Activated CD4-positive, alpha-beta memory T cell treated with anti-CD3 and anti-CD28 coated beads, Interleukin-2, amount 10 ng/mL, durations not matched to agents 7 days and 5 days (primary cell): ENCODE results near the gene TAOK1. TPM values are rescaled to one million over a fixed set of nuclear protein-coding genes. Genes with fewer than 3 reads are reported as not detected.
A peak's percentile ranks its signal among the peaks of the same experiment; 100 is the strongest.

ENCODE experiments used
- CTCF ChIA-PET: fragments of 350-600 bp; sonication (Branson Sonifier 250); formaldehyde crosslinking; loops from one replicate; lab custom pipeline; 2021; ENCODE audit warnings: antibody characterized with exemption, inconsistent platforms; lab: Charles Lee
- POLR2A ChIA-PET: fragments of 350-600 bp; sonication (Branson Sonifier 250); formaldehyde crosslinking; loops from one replicate; lab custom pipeline; 2021; ENCODE audit warnings: antibody characterized with exemption; lab: Charles Lee
- DNase-seq: peaks from one replicate; pipeline ENCODE4 v3.0.0-alpha.2; 2020
- H3K27ac Mint-ChIP-seq: one replicate; pipeline ENCODE4 v1.8.0; 2021; ENCODE audit warnings: mild to moderate bottlenecking, mixed read lengths
- H3K27me3 Mint-ChIP-seq: one replicate; pipeline ENCODE4 v1.8.0; 2021; ENCODE audit warnings: mixed read lengths
- H3K36me3 Mint-ChIP-seq: one replicate; pipeline ENCODE4 v1.8.0; 2021; ENCODE audit warnings: low read depth, mixed read lengths
- H3K4me1 Mint-ChIP-seq: one replicate; pipeline ENCODE4 v1.8.0; 2021; ENCODE audit warnings: mixed read lengths
- H3K4me3 Mint-ChIP-seq: one replicate; pipeline ENCODE4 v1.8.0; 2021; ENCODE audit warnings: mild to moderate bottlenecking, mixed read lengths
- H3K9me3 Mint-ChIP-seq: one replicate; pipeline ENCODE4 v1.8.0; 2021; ENCODE audit warnings: mixed read lengths
- total RNA-seq, 2 experiments: library from RNA; stranded (reverse); gene quantifications; one replicate each; pipeline ENCODE4 v1.2.3, GENCODE V29; 2021

Gene TAOK1
- total RNA-seq, 2 experiments from 2014 or later, result 50.0 to 51.0 TPM

GRCh38 chr17:29386760-29387159 is 3.4 kb upstream of the TAOK1 start:
- Mint-ChIP-seq H3K36me3 (peaks cover 11% of the 10 kb centered on the region), H3K4me3 (no peak overlapping the region), H3K27me3 (no peaks in the 10 kb centered on the region), H3K4me1 (peaks cover 16% of the 10 kb centered on the region), H3K9me3 (no peaks in the 10 kb centered on the region), H3K27ac (no peak overlapping the region)
- no peak for DNase-seq
- CTCF ChIA-PET, result interaction anchor here (7.3 kb wide), 1 partner anchor 16 kb away, joined by 47 read pairs; no protein-coding TSS in a partner anchor
- POLR2A ChIA-PET, result no interaction called here

DNA sequence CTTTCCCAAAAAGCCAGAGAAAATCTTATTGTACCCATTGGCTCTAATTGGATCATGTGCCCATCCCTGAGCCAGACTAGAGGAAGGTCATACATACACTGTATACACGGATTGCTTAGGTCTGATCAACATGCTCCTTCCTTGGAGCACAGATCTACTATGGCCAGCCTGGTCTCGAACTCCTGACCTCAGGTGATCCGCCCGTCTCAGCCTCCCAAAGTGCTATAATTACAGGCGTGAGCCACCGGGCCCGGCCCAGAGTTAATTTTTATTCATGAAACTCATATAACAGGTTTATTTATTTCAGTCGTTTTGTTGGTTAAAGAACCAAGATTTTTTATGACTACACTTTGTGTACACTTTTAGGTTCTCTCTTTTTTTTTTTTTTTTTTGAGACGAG is 1.2 kb upstream of the TAOK1 start:
- H3K4me3 Mint-ChIP-seq, result peak overlapping the region; percentile 51
- CTCF ChIA-PET, result interaction anchor here (2.6 kb wide), 1 partner anchor 19 kb away, joined by 10 read pairs; no protein-coding TSS in a partner anchor

GRCh38 chr17:29390851-29391631 is 878 bp downstream of the TAOK1 start:
- H3K27me3 Mint-ChIP-seq, result no peaks in the 10 kb centered on the region
- peak; percentile 18 for DNase-seq
- H3K9me3 Mint-ChIP-seq, result no peaks in the 10 kb centered on the region
- ChIA-PET POLR2A (interaction anchor here (0.5 to 1.7 kb wide), 11 partner anchors 8 to 439 kb away, joined by 3 to 12 read pairs (median 5); partner anchors contain the start of genes ABHD15, NUFIP2 and PHF12), CTCF (interaction anchor here (2.6 kb wide), 1 partner anchor 21 kb away, joined by 10 read pairs; no protein-coding TSS in a partner anchor)
- H3K4me3 Mint-ChIP-seq, result peak overlapping the region; percentile 97
- H3K4me1 Mint-ChIP-seq, result peaks cover 41% of the 10 kb centered on the region
- peaks cover 31% of the 10 kb centered on the region for H3K36me3 Mint-ChIP-seq
- H3K27ac Mint-ChIP-seq, result peak overlapping the region; percentile 87

More for the DNA sequence above, 1.2 kb upstream of the TAOK1 start:
- H3K36me3 Mint-ChIP-seq, result peaks cover 20% of the 10 kb centered on the region
- DNase-seq, result no peak
- H3K4me1 Mint-ChIP-seq, result peaks cover 35% of the 10 kb centered on the region
- no peak overlapping the region for H3K27ac Mint-ChIP-seq
- H3K9me3 Mint-ChIP-seq, result no peaks in the 10 kb centered on the region
- POLR2A ChIA-PET, result no interaction called here
- no peaks in the 10 kb centered on the region for H3K27me3 Mint-ChIP-seq

- no peaks in the 10 kb centered on the region for H3K9me3 Mint-ChIP-seq
- H3K4me3 Mint-ChIP-seq, result no peak overlapping the region
- H3K27me3 Mint-ChIP-seq, result no peaks in the 10 kb centered on the region
- peaks cover 37% of the 10 kb centered on the region for H3K36me3 Mint-ChIP-seq
- ChIA-PET CTCF (interaction anchor here (1.2 kb wide), 1 partner anchor 22 kb away, joined by 3 read pairs; no protein-coding TSS in a partner anchor), POLR2A (no interaction called here)
- H3K4me1 Mint-ChIP-seq, result peaks cover 40% of the 10 kb centered on the region
- DNase-seq, result no peak
- no peak overlapping the region for H3K27ac Mint-ChIP-seq
Observed at GRCh38 chr17:29393436-29393835, 3.3 kb downstream of the TAOK1 start.

DNA sequence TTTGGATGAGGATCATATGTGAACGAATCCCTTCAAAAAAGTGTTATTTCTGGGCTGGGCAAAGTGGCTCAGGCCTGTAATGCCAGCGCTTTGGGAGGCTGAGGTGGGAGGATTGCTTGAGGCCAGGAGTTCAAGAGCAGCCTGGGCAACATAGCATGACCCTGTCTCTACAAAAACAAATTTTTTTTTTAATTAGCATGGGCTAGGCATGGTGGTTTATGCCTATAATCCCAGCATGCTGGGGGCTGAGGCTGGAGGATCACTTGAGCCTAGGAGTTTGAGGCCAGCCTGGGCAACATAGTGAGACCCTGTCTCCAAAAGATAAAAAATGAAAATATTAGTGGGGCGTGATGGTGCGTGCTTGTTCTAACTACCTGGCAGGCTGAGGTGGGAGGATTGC is 4.6 kb downstream of the TAOK1 start:
- no peaks in the 10 kb centered on the region for H3K9me3 Mint-ChIP-seq
- no peaks in the 10 kb centered on the region for H3K27me3 Mint-ChIP-seq
- H3K4me1 Mint-ChIP-seq, result peaks cover 34% of the 10 kb centered on the region
- H3K4me3 Mint-ChIP-seq, result no peak overlapping the region
- peaks cover 46% of the 10 kb centered on the region for H3K36me3 Mint-ChIP-seq
- ChIA-PET POLR2A (no interaction called here), CTCF (no interaction called here)
- no peak for DNase-seq
- no peak overlapping the region for H3K27ac Mint-ChIP-seq

DNA sequence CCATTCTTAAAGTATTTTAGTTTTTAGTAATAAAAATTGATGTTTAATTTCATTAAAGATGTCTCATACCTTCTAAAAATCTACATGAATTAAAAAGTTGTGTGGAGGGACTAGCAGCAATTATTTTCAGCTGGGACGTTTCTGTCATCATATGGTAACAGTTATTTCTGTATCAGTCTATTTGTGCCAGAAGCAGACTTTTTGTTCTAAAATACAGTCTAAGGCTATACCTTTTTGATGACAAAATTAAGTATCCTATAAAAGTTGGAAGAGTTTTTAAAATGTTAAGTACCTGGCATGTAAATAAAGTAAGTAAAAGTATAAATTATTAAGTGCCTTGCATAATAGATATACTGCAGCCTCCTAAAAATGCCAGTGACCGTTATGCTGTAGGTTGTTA is 5.9 kb downstream of the TAOK1 start:
- POLR2A ChIA-PET, result no interaction called here
- H3K36me3 Mint-ChIP-seq, result peaks cover 51% of the 10 kb centered on the region

GRCh38 chr17:29399634-29400033 is 9.5 kb downstream of the TAOK1 start:
- Mint-ChIP-seq H3K27me3 (no peaks in the 10 kb centered on the region), H3K27ac (no peak overlapping the region), H3K4me3 (no peak overlapping the region), H3K36me3 (peaks cover 48% of the 10 kb centered on the region), H3K9me3 (no peaks in the 10 kb centered on the region), H3K4me1 (peaks cover 11% of the 10 kb centered on the region)
- ChIA-PET POLR2A (no interaction called here), CTCF (interaction anchor here (1.0 kb wide), 1 partner anchor 218 kb away, joined by 3 read pairs; no protein-coding TSS in a partner anchor)
- no peak for DNase-seq

More for the DNA sequence above, 5.9 kb downstream of the TAOK1 start:
- Mint-ChIP-seq H3K4me1 (peaks cover 34% of the 10 kb centered on the region), H3K27me3 (no peaks in the 10 kb centered on the region), H3K4me3 (no peak overlapping the region), H3K9me3 (no peaks in the 10 kb centered on the region), H3K27ac (no peak overlapping the region)
- CTCF ChIA-PET, result interaction anchor here (1.0 kb wide), 1 partner anchor 26 kb away, joined by 3 read pairs; no protein-coding TSS in a partner anchor
- no peak for DNase-seq

DNA sequence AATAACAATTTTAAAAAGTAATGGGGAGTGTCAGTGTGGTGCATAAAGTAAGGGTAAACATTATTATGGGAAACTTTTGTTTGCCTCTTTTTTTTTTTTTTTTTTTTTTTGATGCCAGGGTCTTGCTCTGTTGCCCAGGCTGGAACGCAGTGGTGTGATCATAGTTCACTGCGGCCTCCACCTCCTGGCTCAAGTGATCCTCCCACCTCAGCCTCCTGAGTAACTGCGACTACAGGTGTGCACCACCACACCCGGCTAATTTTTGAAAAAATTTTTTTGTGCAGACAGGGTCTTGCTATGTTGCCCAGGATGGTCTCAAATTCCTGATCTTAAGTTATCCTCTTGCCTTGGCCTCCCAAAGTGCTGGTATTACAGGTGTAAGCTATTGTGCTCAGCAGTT is 10.7 kb downstream of the TAOK1 start:
- H3K4me3 Mint-ChIP-seq, result no peak overlapping the region
- H3K27ac Mint-ChIP-seq, result no peak overlapping the region
- POLR2A ChIA-PET, result no interaction called here
- H3K4me1 Mint-ChIP-seq, result peaks cover 9% of the 10 kb centered on the region
- DNase-seq, result no peak
- peaks cover 42% of the 10 kb centered on the region for H3K36me3 Mint-ChIP-seq
- CTCF ChIA-PET, result no interaction called here
- no peaks in the 10 kb centered on the region for H3K27me3 Mint-ChIP-seq
- no peaks in the 10 kb centered on the region for H3K9me3 Mint-ChIP-seq

DNA sequence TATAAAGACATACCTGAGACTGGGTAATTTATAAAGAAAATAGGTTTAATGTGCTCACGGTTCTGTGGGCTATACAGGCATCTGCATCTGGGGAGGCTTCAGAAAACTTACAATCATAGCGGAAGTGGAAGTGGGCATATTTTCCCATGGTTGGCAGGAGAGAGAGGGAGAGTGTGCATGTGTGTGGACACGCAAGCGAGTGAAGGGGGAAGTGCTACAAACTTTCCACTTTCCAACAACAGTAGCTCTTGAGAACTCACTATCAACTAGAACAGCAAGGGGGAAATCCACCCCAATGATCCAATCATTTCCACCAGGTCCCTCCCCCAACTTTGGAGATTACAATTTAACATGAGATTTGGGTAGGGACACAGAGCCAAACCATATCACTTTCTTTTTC is 11.1 kb downstream of the TAOK1 start:
- H3K4me1 Mint-ChIP-seq, result peaks cover 9% of the 10 kb centered on the region
- ChIA-PET CTCF (no interaction called here), POLR2A (no interaction called here)
- no peak overlapping the region for H3K27ac Mint-ChIP-seq
- H3K36me3 Mint-ChIP-seq, result peaks cover 39% of the 10 kb centered on the region
- DNase-seq, result no peak
- no peaks in the 10 kb centered on the region for H3K27me3 Mint-ChIP-seq
- H3K4me3 Mint-ChIP-seq, result no peak overlapping the region
- no peaks in the 10 kb centered on the region for H3K9me3 Mint-ChIP-seq

DNA sequence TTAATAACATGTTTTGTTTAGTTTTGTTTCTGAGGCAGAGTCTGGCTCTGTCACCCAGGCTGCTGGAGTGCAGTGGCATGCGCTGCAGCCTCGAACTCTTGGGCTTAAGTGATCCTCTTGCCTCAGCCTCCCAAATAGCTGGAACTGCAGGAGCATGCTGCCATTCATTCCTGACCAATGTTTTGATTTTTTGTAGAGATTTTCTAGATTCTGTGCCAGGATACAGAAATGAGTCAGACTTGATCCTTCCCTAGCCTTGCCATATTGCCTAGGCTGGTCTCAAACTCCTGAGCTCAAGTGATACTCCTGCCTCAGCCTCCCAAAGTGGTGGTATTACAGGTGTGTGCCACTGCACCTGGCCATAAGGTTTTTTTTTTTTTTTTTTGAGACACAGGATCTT is 17.7 kb downstream of the TAOK1 start:
- Mint-ChIP-seq H3K36me3 (peaks cover 30% of the 10 kb centered on the region), H3K4me1 (peaks cover 17% of the 10 kb centered on the region), H3K27me3 (no peaks in the 10 kb centered on the region), H3K27ac (no peak overlapping the region), H3K9me3 (no peaks in the 10 kb centered on the region), H3K4me3 (no peak overlapping the region)
- ChIA-PET POLR2A (no interaction called here), CTCF (no interaction called here)
- DNase-seq, result no peak

DNA sequence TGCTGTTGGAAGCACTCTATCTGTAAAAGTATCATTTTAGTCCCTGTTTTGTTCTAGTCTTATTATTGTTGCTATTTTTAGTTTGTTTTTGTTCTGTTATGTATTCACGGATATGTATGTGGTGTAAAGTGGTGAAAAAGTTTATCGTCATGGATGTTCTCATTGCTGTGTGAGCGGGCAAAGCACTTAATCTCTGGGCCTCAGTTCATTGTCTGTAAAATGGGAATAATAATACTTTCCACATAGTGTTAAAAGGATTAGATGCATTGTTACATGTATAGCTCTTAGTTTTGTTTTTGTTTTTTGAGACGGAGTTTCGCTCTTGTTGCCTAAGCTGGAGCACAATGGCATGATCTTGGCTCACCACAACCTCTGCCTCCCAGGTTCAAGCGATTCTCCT is 19.8 kb downstream of the TAOK1 start:
- no peak for DNase-seq
- Mint-ChIP-seq H3K9me3 (no peaks in the 10 kb centered on the region), H3K4me3 (no peak overlapping the region), H3K27me3 (no peaks in the 10 kb centered on the region), H3K4me1 (peaks cover 17% of the 10 kb centered on the region), H3K27ac (no peak overlapping the region), H3K36me3 (peaks cover 26% of the 10 kb centered on the region)
- ChIA-PET CTCF (no interaction called here), POLR2A (no interaction called here)

GRCh38 chr17:29412780-29413565 is 22.8 kb downstream of the TAOK1 start:
- Mint-ChIP-seq H3K36me3 (peaks cover 24% of the 10 kb centered on the region), H3K9me3 (no peaks in the 10 kb centered on the region), H3K27ac (no peak overlapping the region), H3K4me3 (no peak overlapping the region), H3K27me3 (no peaks in the 10 kb centered on the region), H3K4me1 (peaks cover 11% of the 10 kb centered on the region)
- POLR2A ChIA-PET, result no interaction called here
- DNase-seq, result no peak
- CTCF ChIA-PET, result interaction anchor here (2.3 kb wide), 1 partner anchor 43 kb away, joined by 5 read pairs; no protein-coding TSS in a partner anchor

- H3K9me3 Mint-ChIP-seq, result no peaks in the 10 kb centered on the region
Observed at GRCh38 chr17:29420128-29420527, 30.0 kb downstream of the TAOK1 start.

More at GRCh38 chr17:29420128-29420527, 30.0 kb downstream of the TAOK1 start:
- peaks cover 35% of the 10 kb centered on the region for H3K36me3 Mint-ChIP-seq
- ChIA-PET CTCF (interaction anchor here (1.1 kb wide), 2 partner anchors 51 to 116 kb away, joined by 3 read pairs; no protein-coding TSS in a partner anchor), POLR2A (no interaction called here)
- H3K4me3 Mint-ChIP-seq, result no peak overlapping the region
- H3K4me1 Mint-ChIP-seq, result peaks cover 3% of the 10 kb centered on the region
- no peaks in the 10 kb centered on the region for H3K27me3 Mint-ChIP-seq
- no peak overlapping the region for H3K27ac Mint-ChIP-seq
- no peak for DNase-seq
